Astrocyte of the cerebellum (primary cell): ENCODE data around the gene AATF.

Experiments
- DNase-seq: peaks from one replicate; pipeline ENCODE4 v3.0.0-alpha.2; 2011; ENCODE audit warnings: low read depth
- H3K4me3 ChIP-seq: 2 replicates; pipeline ENCODE4 v1.5.1; 2011; ENCODE audit warnings: mild to moderate bottlenecking, low read depth, low read length, moderate library complexity
- in situ Hi-C: cut with HindIII; loops from 2 replicates; pipeline ENCODE4 v1.10.0; 2017; ENCODE audit warnings: low sequenced_read_pairs
- TF ChIP-seq, protein P1 (sequence below): IDR thresholded peaks from 2 replicates; pipeline ENCODE4 v1.5.1; 2012; ENCODE audit warnings: low read length, low read depth, moderate library complexity, mild to moderate bottlenecking; ENCODE audit errors: missing control alignments

Gene AATF

DNA sequence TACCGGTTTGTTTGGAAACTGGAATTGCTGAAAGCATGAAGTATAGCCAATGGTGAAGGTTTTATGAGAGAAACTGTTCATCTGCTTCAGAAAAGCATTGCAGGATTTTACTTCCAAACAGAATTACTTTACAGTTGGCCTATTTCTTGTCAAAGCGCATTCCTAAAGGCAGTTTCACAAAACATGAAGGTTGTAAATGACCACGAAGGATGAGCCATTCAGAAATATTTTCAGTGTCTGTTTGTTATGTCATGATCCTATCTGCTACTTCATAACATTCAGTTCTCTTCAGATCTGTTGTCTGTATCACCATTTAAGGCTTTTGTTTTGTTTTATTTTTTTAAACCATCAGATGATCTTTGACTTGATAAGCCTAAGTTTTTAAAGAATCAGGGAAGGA, 45.7 kb downstream of the AATF start:
- in situ Hi-C loops = no loop called here

DNA sequence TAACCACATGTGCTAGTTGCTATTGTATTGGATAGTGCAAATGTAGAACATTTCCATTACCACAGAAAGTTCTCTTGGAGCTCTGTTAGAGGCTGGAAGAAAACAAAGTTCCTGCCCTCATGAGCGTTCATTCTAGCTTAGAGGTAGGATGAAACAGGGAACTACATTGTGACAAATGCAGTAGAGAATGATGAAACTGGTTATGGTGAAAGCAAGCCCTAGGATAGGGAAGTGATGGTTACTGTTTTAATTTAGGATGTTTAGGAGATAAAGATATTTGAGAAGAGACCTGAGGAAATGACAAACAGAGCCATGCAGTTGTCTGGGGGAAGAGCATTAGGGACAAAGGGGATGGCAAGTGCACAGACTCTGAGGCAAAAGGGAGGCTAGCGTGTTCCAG, 50.7 kb downstream of the AATF start:
- H3K4me3 ChIP-seq = no peak overlapping the region
- TF ChIP-seq, protein P1, sequence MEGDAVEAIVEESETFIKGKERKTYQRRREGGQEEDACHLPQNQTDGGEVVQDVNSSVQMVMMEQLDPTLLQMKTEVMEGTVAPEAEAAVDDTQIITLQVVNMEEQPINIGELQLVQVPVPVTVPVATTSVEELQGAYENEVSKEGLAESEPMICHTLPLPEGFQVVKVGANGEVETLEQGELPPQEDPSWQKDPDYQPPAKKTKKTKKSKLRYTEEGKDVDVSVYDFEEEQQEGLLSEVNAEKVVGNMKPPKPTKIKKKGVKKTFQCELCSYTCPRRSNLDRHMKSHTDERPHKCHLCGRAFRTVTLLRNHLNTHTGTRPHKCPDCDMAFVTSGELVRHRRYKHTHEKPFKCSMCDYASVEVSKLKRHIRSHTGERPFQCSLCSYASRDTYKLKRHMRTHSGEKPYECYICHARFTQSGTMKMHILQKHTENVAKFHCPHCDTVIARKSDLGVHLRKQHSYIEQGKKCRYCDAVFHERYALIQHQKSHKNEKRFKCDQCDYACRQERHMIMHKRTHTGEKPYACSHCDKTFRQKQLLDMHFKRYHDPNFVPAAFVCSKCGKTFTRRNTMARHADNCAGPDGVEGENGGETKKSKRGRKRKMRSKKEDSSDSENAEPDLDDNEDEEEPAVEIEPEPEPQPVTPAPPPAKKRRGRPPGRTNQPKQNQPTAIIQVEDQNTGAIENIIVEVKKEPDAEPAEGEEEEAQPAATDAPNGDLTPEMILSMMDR = no peak
- DNase-seq = no peak
- in situ Hi-C loops = no loop called here

More for the DNA sequence above, 45.7 kb downstream of the AATF start:
- TF ChIP-seq, protein P1 = no peak
- DNase-seq = no peak
- H3K4me3 ChIP-seq = no peak overlapping the region

DNA sequence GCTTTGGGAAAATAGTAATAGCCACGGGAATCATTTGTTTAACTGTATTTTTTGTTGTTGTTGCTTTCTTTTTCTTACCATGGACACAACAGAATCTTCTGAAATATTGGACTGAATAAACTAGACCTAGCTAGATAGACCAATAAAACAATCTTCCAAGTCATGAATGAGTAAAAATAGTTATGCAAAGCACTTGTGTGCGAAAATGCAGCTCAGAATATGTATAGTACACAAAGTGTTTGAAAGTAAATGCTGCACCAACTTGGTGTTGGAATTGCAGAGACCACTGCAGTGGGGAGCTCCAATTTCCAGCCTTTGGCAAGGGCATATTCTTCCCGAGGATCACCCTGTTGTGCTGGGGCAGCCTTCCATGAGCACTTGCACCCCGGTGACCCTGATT, 68.0 kb downstream of the AATF start:
- TF ChIP-seq, protein P1 = no peak
- H3K4me3 ChIP-seq = no peak overlapping the region
- in situ Hi-C loops = no loop called here
- DNase-seq = no peak

DNA sequence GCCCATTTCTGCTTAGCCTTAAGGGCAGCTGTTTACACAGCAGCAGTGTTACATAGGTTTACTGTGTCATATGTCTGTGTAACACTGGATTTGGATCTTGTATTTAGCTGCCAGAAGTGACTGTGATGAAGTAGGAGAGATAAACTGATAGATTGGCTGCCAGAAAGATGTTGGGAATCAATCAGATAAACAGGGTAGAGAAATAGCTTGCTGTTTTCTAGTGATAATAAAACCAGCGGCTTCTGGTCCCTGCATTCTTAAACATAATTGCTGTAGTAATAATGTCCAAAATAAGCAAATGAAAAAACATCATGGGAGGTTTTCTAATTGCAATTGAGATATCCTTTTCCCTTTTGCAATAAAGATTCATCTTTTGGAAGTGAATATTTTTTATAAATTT, 68.7 kb downstream of the AATF start:
- TF ChIP-seq, protein P1 = no peak
- in situ Hi-C loops = no loop called here
- H3K4me3 ChIP-seq = no peak overlapping the region
- no peak for DNase-seq

DNA sequence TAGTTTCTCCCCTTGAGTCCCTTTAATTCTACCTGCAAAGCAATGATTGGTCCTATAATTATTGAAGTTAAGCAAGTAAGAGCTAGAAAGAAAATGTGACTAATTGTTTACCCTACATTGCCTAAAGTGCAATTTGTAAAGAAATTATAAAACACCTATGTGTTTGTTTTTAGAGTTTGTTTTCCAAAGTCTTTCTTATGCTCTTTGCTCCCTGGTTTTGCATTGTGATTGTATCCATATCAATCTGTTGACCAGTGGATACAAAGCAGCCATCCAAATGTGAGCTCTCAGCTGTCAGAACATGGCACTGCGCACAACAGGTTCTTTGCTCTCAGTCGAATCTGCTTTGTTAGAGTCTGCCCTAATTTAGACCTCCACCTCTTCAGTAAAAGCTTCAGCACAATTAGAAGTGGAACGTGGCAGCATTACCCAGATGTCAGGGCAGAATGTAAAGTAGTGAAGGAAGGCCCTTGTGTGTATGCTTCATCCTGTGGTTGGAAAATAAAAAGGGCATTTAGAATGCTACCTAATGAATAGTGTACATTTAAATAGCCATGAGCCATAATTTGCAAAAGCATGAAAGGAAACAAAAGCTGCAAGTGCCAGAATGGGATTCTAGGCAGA, 70.5 kb downstream of the AATF start:
- no peak overlapping the region for H3K4me3 ChIP-seq
- DNase-seq = no peak
- in situ Hi-C loops = no loop called here
- TF ChIP-seq, protein P1 = no peak

DNA sequence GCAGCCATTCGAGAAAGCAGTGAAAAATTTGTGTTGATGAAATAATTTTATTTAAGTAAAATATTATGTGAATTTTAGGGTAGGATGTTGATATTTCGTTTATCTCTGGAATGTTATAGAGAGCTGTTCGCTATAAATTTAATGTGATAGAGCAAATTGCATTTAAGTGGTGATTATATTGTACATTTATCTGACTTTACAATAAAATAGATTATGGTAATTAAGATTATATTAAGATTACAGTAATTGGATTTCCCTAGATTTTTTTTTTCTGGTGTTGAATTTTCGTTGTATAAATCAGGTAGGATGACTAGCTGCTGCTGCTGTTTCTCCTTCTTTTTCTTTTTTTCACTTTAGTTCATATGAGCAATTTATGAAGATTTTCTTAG, 71.0 kb downstream of the AATF start:
- in situ Hi-C loops = no loop called here
- TF ChIP-seq, protein P1 = no peak
- H3K4me3 ChIP-seq = no peak overlapping the region
- no peak for DNase-seq
